ENCODE results near the gene PARD3.

The PARD3 gene

GRCh38 chr10:34121781-34122622 lies 693.1 kb downstream of the PARD3 start:
- no peak for DNase-seq (ENCODE audit: low read depth)

- DNase-seq (ENCODE audit: low read depth), result no peak
Measured at GRCh38 chr10:34121125-34121753, 693.9 kb downstream of the PARD3 start.

- no peak for DNase-seq (ENCODE audit: low read depth)
Measured at GRCh38 chr10:34119456-34119855, 695.6 kb downstream of the PARD3 start.

- no peak for DNase-seq (ENCODE audit: low read depth)
Measured at GRCh38 chr10:34116681-34117271, 698.3 kb downstream of the PARD3 start.

- no peak for DNase-seq (ENCODE audit: low read depth)
Measured at GRCh38 chr10:34116220-34116641, 698.9 kb downstream of the PARD3 start.

GRCh38 chr10:34114914-34115313 lies 700.2 kb downstream of the PARD3 start:
- DNase-seq (ENCODE audit: low read depth), result no peak

GRCh38 chr10:34113504-34114225 lies 701.4 kb downstream of the PARD3 start:
- DNase-seq (ENCODE audit: low read depth), result no peak

- DNase-seq (ENCODE audit: low read depth), result no peak
Measured at GRCh38 chr10:34112171-34112782, 702.8 kb downstream of the PARD3 start.

- DNase-seq (ENCODE audit: low read depth), result no peak
Measured at GRCh38 chr10:34111179-34111578, 703.9 kb downstream of the PARD3 start.

- peak; percentile 69 for DNase-seq (ENCODE audit: low read depth)
Measured at GRCh38 chr10:34109952-34110702, 705.0 kb downstream of the PARD3 start.

- DNase-seq (ENCODE audit: low read depth), result no peak
Measured at GRCh38 chr10:34109495-34109894, 705.6 kb downstream of the PARD3 start.

- DNase-seq (ENCODE audit: low read depth), result no peak
Measured at GRCh38 chr10:34107626-34108516, 707.2 kb downstream of the PARD3 start.

GRCh38 chr10:34106356-34106885 lies 708.7 kb downstream of the PARD3 start:
- no peak for DNase-seq (ENCODE audit: low read depth)

- no peak for DNase-seq (ENCODE audit: low read depth)
Measured at GRCh38 chr10:34104829-34105572, 710.1 kb downstream of the PARD3 start.

- DNase-seq (ENCODE audit: low read depth), result no peak
Measured at GRCh38 chr10:34102893-34103506, 712.1 kb downstream of the PARD3 start.

- DNase-seq (ENCODE audit: low read depth), result no peak
Measured at GRCh38 chr10:34102237-34102673, 712.8 kb downstream of the PARD3 start.

- no peak for DNase-seq (ENCODE audit: low read depth)
Measured at GRCh38 chr10:34101001-34101400, 714.1 kb downstream of the PARD3 start.

- no peak for DNase-seq (ENCODE audit: low read depth)
Measured at GRCh38 chr10:34098821-34099567, 716.1 kb downstream of the PARD3 start.
